H9 (cell line): ENCODE results near the gene SERPINB4. TPM values are rescaled to one million over a fixed set of nuclear protein-coding genes. Genes with fewer than 3 reads are reported as not detected.

ENCODE experiments used
- DNase-seq: peaks from one replicate; pipeline ENCODE4 v3.0.0-alpha.2; 2017
- H2AFZ ChIP-seq: one replicate; pipeline ENCODE4 v1.6.1; 2013; ENCODE audit warnings: mild to moderate bottlenecking, low read length, control low read depth, moderate library complexity
- H2AK5ac ChIP-seq: 2 replicates; pipeline ENCODE4 v1.6.1; 2013; ENCODE audit warnings: low read length, control low read depth, mixed read lengths; ENCODE audit not compliant: insufficient read length
- H2BK120ac ChIP-seq: one replicate; pipeline ENCODE4 v1.6.1; 2013; ENCODE audit warnings: low read depth, mild to moderate bottlenecking, low read length, control low read depth, inconsistent platforms; ENCODE audit not compliant: poor library complexity, severe bottlenecking
- H2BK12ac ChIP-seq: 2 replicates; pipeline ENCODE4 v1.6.1; 2013; ENCODE audit warnings: low read length, control low read depth, mixed read lengths, low read depth; ENCODE audit not compliant: insufficient read length
- H2BK15ac ChIP-seq: 2 replicates; pipeline ENCODE4 v1.6.1; 2013; ENCODE audit warnings: low read depth, low read length, control low read depth
- H2BK20ac ChIP-seq: one replicate; pipeline ENCODE4 v1.6.1; 2013; ENCODE audit warnings: low read depth, mild to moderate bottlenecking, low read length, control low read depth, inconsistent platforms; ENCODE audit not compliant: poor library complexity, severe bottlenecking
- H2BK5ac ChIP-seq: 2 replicates; pipeline ENCODE4 v1.6.1; 2013; ENCODE audit warnings: low read length, control low read depth, mixed read lengths; ENCODE audit not compliant: insufficient read length
- H3K14ac ChIP-seq: 2 replicates; pipeline ENCODE4 v1.6.1; 2013; ENCODE audit warnings: low read length, control low read depth; ENCODE audit not compliant: insufficient read depth
- H3K18ac ChIP-seq: 2 replicates; pipeline ENCODE4 v1.6.1; 2013; ENCODE audit warnings: low read depth, mild to moderate bottlenecking, mixed read lengths, low read length, control low read depth; ENCODE audit not compliant: insufficient read length
- H3K23ac ChIP-seq: 2 replicates; pipeline ENCODE4 v1.6.1; 2013; ENCODE audit warnings: low read length, control low read depth, mixed read lengths, low read depth; ENCODE audit not compliant: insufficient read length
- H3K23me2 ChIP-seq: 2 replicates; pipeline ENCODE4 v1.6.1; 2013; ENCODE audit warnings: low read depth, mild to moderate bottlenecking, mixed read lengths, low read length, control low read depth; ENCODE audit not compliant: insufficient read length, poor library complexity, severe bottlenecking
- H3K27ac ChIP-seq: 2 replicates; pipeline ENCODE4 v1.5.1; 2013; ENCODE audit warnings: low read length, control low read depth, mixed read lengths, low read depth; ENCODE audit not compliant: insufficient read length
- H3K27me3 ChIP-seq: 2 replicates; pipeline ENCODE4 v1.6.1; 2013; ENCODE audit warnings: low read length, control low read depth, inconsistent platforms; ENCODE audit not compliant: insufficient read depth
- H3K4ac ChIP-seq: 2 replicates; pipeline ENCODE4 v1.6.1; 2013; ENCODE audit warnings: low read depth, mild to moderate bottlenecking, control low read depth, inconsistent platforms, low read length, moderate library complexity
- H3K4me1 ChIP-seq: 2 replicates; pipeline ENCODE4 v1.6.1; 2013; ENCODE audit warnings: low read length, control low read depth, inconsistent platforms; ENCODE audit not compliant: insufficient read depth
- H3K4me2 ChIP-seq: 2 replicates; pipeline ENCODE4 v1.6.1; 2013; ENCODE audit warnings: low read length, control low read depth, mixed read lengths; ENCODE audit not compliant: insufficient read length, insufficient read depth
- H3K56ac ChIP-seq: 2 replicates; pipeline ENCODE4 v1.6.1; 2013; ENCODE audit warnings: low read depth, mild to moderate bottlenecking, mixed read lengths, low read length, control low read depth; ENCODE audit not compliant: insufficient read length
- H3K79me1 ChIP-seq: 2 replicates; pipeline ENCODE4 v1.6.1; 2013; ENCODE audit warnings: low read depth, mild to moderate bottlenecking, moderate library complexity, low read length, control low read depth, inconsistent platforms; ENCODE audit not compliant: insufficient read depth, poor library complexity, severe bottlenecking
- H3K79me2 ChIP-seq: 2 replicates; pipeline ENCODE4 v1.6.1; 2013; ENCODE audit warnings: low read length, control low read depth, inconsistent platforms; ENCODE audit not compliant: insufficient read depth
- H3K9ac ChIP-seq: 2 replicates; pipeline ENCODE4 v1.6.1; 2013; ENCODE audit warnings: low read length, control low read depth, mixed read lengths; ENCODE audit not compliant: insufficient read length; ENCODE audit errors: extremely low read depth
- H3K9me3 ChIP-seq: one replicate; pipeline ENCODE4 v1.6.1; 2013; ENCODE audit warnings: low read depth, low read length, inconsistent platforms; ENCODE audit not compliant: control insufficient read depth
- H3T11ph ChIP-seq: one replicate; pipeline ENCODE4 v1.6.1; 2013; ENCODE audit warnings: mild to moderate bottlenecking, low read length, control low read depth, inconsistent platforms
- H4K20me1 ChIP-seq: one replicate; pipeline ENCODE4 v1.6.1; 2013; ENCODE audit not compliant: control insufficient read depth, insufficient read length, insufficient read depth
- H4K5ac ChIP-seq: 2 replicates; pipeline ENCODE4 v1.6.1; 2013; ENCODE audit warnings: low read depth, mild to moderate bottlenecking, mixed read lengths, low read length, control low read depth; ENCODE audit not compliant: insufficient read length
- H4K8ac ChIP-seq: replicated peaks from 2 replicates; pipeline ENCODE4 v1.6.1; 2013; ENCODE audit warnings: low read length, control low read depth, mixed read lengths, low read depth; ENCODE audit not compliant: insufficient read length
- H4K91ac ChIP-seq: 2 replicates; pipeline ENCODE4 v1.6.1; 2013; ENCODE audit warnings: low read depth, mild to moderate bottlenecking, moderate library complexity, mixed read lengths, low read length, control low read depth; ENCODE audit not compliant: insufficient read length
- H3K27ac Mint-ChIP-seq, 3 experiments: 2 replicates in 2 of 3; 3 replicates in 1 of 3; pipeline ENCODE4 v1.8.0; 2020 to 2021; ENCODE audit warnings: mixed read lengths in 3 of 3, mild to moderate bottlenecking in 1 of 3, moderate library complexity in 1 of 3
- H3K27me3 Mint-ChIP-seq: 2 replicates; pipeline ENCODE4 v1.8.0; 2021; ENCODE audit warnings: low read depth, mild to moderate bottlenecking, moderate library complexity, mixed read lengths
- H3K36me3 Mint-ChIP-seq, 3 experiments: 2 replicates in 2 of 3; 3 replicates in 1 of 3; pipeline ENCODE4 v1.8.0; 2020 to 2021; ENCODE audit warnings: low read depth in 3 of 3, mixed read lengths in 3 of 3; ENCODE audit not compliant: insufficient read depth in 1 of 3
- H3K4me1 Mint-ChIP-seq, 2 experiments: 2 replicates each; pipeline ENCODE4 v1.8.0; 2020; ENCODE audit warnings: mixed read lengths in 2 of 2
- H3K4me3 Mint-ChIP-seq, 2 experiments: 2 replicates in 1 of 2; 3 replicates in 1 of 2; pipeline ENCODE4 v1.8.0; 2020 to 2021; ENCODE audit warnings: mild to moderate bottlenecking in 2 of 2, mixed read lengths in 2 of 2, moderate library complexity in 1 of 2
- H3K9me3 Mint-ChIP-seq, 2 experiments: 2 replicates in 1 of 2; 3 replicates in 1 of 2; pipeline ENCODE4 v1.8.0; 2020; ENCODE audit warnings: mild to moderate bottlenecking in 2 of 2, mixed read lengths in 2 of 2, moderate library complexity in 1 of 2
- CTCF ChIP-seq: fragments of 200-600 bp; sonication (generic); conservative IDR thresholded peaks from 3 replicates; pipeline ENCODE4 v1.8.0; 2021; ENCODE audit warnings: antibody characterized with exemption, mild to moderate bottlenecking
- WGBS: extraction: QIAGEN DNeasy Blood & Tissue Kit; methylation state at CpG from one replicate; pipeline ENCODE4 v1.1.7; 2013; ENCODE audit warnings: missing lambda C conversion rate, low lambda C conversion rate, mixed read lengths; ENCODE audit not compliant: insufficient read length; ENCODE audit errors: extremely low coverage; 5-methylcytosine and 5-hydroxymethylcytosine counted together
- total RNA-seq: library from RNA; stranded (reverse); gene quantifications from 2 replicates; pipeline ENCODE4 v1.2.1, GENCODE V29; 2021

The SERPINB4 gene
- total RNA-seq, 1 experiment from 2014 or later: 4.1 TPM

GRCh38 chr18:63606526-63606925 is 37.5 kb downstream of the SERPINB4 start:
- Mint-ChIP-seq H3K27me3 (no peaks in the 10 kb centered on the region), H3K4me3 (no peak overlapping the region), H3K27ac (no peak overlapping the region), H3K9me3 (no peaks in the 10 kb centered on the region), H3K36me3 (no peaks in the 10 kb centered on the region), H3K4me1 (peaks cover 0 to 5% of the 10 kb centered on the region in 2 experiments; a peak in 2 of 4 replicates)
- no peak for TF ChIP-seq CTCF
- H2BK120ac ChIP-seq: no peak overlapping the region
- no peak overlapping the region for H3K4me2 ChIP-seq
- no CpG with 5 or more reads among the region's 3 CpGs for WGBS
- H4K91ac ChIP-seq: no peak overlapping the region
- no peak overlapping the region for H4K5ac ChIP-seq
- no peak overlapping the region for H2AFZ ChIP-seq
- H4K8ac ChIP-seq: no peak overlapping the region
- no peak overlapping the region for H3T11ph ChIP-seq
- no peaks in the 10 kb centered on the region for H3K79me2 ChIP-seq
- no peak overlapping the region for H3K9ac ChIP-seq
- no peak overlapping the region for H3K14ac ChIP-seq
- no peak overlapping the region for H2BK5ac ChIP-seq
- H3K4ac ChIP-seq: no peak overlapping the region
- no peaks in the 10 kb centered on the region for H3K27me3 ChIP-seq
- H3K79me1 ChIP-seq: no peaks in the 10 kb centered on the region
- no peak overlapping the region for H3K18ac ChIP-seq
- H2BK20ac ChIP-seq: no peak overlapping the region
- H2BK15ac ChIP-seq: no peak overlapping the region
- no peaks in the 10 kb centered on the region for H3K9me3 ChIP-seq
- no peak overlapping the region for H2AK5ac ChIP-seq
- H3K4me1 ChIP-seq: no peaks in the 10 kb centered on the region; the same call in 1 of the 2 replicates
- H3K56ac ChIP-seq: no peak overlapping the region
- DNase-seq: no peak
- H3K23ac ChIP-seq: no peak overlapping the region
- H2BK12ac ChIP-seq: no peak overlapping the region
- no peak overlapping the region for H3K27ac ChIP-seq
- H3K23me2 ChIP-seq: no peaks in the 10 kb centered on the region
- no peaks in the 10 kb centered on the region for H4K20me1 ChIP-seq
